GM20431 (cell line): ENCODE results near the gene ETHE1.
"Not testable (repeated sequence)": the region's sequence is repeated elsewhere in the genome, so short reads cannot be mapped to it uniquely, and the experiment has no call there.

ENCODE experiments used
- in situ Hi-C: fragments of 300-500 bp; cut with MseI, MboI; formaldehyde crosslinking; loops from one replicate; pipeline ENCODE4 v1.15.0; 2020; ENCODE audit warnings: low sequenced_read_pairs; ENCODE audit not compliant: unreplicated experiment

Gene ETHE1

DNA sequence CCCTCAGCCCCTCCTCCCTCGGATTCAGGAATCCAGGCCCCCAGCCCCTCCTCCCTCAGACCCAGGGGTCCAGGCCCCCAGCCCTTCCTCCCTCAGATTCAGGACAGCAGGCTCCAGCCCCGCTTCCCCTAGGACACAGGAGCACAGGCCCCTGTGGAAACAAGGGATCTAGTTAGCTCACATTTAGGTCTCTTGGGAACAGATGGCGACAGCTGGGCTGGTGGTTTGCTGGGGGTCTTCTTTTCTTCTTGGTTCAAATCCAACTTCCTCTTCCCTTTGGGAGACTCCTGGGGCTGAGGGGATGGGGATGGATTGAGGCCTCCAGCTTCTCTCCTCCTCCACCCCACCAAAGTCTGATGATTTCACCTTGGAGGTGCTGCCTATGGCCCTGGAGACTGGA is 25.6 kb upstream of the ETHE1 start:
- in situ Hi-C loops: no loop called here

DNA sequence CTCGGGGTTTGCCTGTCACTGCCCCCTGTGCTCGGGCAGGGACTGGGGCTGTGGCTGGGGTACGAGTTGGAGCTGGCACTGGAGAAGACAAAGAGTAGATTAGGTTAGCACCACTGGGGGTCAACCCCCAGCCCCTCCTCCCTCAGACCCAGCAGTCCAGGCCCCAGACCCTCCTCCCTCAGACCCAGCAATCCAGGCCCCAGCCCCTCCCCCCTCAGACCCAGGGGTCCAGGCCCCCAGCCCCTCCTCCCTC is 25.1 kb upstream of the ETHE1 start:
- in situ Hi-C loops: no loop called here

DNA sequence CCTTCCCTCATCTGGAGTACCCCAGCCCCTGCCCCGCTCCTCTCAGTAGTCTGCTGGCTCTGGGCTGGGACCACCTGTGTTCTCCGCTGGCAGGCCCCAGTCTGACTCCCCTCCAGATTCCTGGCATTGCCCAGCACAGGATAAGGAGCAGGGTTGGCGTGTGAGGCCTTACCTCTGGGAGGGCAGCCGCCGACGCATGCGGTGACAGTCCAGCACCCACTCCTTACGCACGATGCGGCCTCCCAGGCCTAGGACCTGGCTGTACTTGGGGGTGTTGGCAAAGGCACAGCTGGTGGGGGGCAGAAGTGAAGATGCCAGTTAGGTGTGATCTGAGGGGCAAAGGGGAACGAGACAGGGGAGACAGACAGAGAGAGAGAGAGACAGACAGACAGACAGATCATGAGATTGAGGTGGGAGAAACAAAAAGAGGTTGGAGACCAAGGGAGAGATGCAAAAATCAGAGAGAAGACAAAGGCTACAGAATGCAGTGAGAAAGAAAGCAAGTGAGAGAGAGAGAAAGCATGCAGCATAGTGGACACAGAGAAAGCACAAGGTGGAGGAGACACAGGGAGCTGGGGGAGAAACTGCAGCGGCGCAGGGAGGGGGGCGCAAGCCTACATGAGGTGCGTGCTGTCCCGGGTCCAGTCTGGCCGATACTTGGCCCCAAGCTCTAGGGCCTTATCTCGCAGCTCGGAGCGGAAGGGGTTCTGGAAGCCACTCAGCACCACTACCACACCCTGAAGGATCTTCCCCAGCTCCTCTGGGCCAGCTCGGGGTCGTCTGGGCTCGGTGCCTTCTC is 24.6 kb upstream of the ETHE1 start:
- in situ Hi-C loops: no loop called here

DNA sequence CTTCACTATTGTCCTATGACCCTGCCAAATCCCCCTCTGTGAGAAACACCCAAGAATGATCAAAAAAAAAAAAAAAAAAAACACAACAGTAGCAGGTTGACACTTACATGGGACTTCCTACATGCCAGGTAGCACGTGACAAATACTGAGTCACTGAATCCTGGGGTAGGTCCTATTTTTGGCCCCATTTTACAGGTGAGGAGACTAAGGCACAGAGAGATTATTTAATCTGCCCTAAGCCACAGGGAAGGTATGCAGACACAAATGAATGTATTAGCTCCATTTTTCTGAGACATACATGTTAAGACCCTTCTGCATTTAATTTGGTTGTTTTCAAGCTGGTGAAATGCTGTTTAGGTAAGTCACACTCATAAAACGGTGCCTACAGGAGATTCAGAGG is 21.7 kb upstream of the ETHE1 start:
- in situ Hi-C loops: no loop called here

DNA sequence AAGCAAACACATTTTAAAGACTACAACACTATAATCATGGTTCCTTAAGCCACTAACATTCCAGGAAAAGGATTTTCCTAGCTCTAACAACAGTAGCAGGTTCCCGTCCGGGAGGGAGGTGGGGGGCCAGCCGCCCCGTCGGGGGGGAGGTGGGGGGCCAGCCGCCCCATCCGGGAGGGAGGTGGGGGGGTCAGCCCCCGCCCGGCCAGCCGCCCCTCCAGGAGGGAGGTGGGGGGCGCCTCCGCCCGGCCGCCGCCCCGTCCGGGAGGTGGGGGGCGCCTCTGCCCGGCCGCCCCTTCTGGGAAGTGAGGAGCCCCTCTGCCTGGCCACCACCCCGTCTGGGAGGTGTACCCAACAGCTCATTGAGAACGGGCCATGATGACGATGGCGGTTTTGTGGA is 20.9 kb upstream of the ETHE1 start:
- in situ Hi-C loops: not testable (repeated sequence)

DNA sequence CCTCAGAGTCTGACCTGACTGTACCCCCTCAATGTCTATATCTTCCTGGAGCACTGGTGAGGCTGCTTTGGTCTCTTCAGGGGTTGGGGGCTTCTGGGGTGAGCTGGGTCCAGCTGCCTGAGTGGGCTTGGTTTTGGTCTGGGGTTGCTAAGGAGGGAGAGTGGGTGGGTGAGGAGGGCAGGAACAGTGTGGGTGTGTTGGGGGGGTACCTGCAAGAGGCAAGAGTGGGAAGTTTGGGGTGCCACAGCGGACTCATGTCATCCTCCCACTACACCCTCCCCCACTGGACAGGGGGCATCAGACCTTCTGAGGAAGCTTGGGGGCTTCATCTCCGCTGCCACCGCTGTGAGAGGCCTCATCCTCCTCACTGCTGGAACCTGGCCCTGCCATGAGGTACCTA is 19.6 kb upstream of the ETHE1 start:
- in situ Hi-C loops: no loop called here

DNA sequence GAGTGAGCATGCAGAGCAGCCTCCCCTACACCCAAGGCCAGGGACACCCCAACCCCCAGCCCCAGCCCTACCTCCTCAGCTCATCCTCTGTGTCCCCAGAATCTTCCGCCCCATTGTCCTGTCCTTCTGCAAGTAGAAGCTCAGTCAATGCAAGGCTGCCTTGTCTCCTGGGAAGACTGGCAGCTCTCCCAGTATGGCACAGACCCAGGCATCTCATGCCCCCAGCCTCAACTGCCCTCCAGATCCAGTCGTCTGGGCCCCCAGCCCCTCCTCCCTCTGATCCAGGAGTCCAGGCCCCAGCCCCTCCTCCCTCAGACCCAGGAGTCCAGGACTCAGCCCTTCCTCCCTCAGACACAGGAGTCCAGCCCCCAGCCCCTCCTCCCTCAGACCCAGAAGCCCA is 19.0 kb upstream of the ETHE1 start:
- in situ Hi-C loops: no loop called here

DNA sequence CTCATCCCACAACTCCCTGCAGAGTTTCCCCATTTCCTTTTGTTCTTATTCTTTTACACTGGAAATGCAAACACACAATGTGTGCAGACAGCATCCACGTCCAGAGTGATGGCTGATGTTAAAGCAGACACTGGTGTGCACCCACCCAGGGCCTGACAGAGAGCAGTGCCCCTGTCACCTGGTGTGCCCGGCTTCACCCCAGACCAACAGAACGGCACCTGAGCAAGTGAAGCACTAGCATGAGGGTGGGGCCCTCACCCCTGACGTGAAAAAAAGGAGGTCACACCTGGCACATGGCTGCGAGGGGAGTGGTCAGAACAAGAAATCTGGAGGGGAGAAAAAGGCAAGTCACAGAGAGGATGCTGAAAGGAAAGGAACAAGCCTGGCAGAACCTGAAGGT is 18.3 kb upstream of the ETHE1 start:
- in situ Hi-C loops: no loop called here

DNA sequence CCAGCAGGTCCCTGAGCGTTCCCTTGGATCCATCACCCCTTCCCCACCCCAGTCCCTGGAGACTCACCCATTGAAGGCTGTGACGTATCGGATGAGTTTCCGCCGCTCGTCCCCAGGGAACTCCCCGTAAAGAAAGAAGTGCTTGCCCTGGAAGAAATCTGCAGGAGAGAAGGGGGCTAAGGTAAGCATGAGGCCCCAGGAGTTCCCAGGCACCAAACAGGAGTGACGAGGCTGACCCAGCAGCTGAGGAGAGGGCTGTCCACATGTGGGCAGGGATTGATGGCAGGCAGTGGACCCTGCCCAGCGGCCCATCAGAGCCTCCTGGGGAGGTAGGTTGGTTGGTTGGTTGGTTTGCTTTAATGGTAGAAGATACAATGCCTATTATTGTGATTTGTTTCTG is 17.1 kb upstream of the ETHE1 start:
- in situ Hi-C loops: no loop called here

DNA sequence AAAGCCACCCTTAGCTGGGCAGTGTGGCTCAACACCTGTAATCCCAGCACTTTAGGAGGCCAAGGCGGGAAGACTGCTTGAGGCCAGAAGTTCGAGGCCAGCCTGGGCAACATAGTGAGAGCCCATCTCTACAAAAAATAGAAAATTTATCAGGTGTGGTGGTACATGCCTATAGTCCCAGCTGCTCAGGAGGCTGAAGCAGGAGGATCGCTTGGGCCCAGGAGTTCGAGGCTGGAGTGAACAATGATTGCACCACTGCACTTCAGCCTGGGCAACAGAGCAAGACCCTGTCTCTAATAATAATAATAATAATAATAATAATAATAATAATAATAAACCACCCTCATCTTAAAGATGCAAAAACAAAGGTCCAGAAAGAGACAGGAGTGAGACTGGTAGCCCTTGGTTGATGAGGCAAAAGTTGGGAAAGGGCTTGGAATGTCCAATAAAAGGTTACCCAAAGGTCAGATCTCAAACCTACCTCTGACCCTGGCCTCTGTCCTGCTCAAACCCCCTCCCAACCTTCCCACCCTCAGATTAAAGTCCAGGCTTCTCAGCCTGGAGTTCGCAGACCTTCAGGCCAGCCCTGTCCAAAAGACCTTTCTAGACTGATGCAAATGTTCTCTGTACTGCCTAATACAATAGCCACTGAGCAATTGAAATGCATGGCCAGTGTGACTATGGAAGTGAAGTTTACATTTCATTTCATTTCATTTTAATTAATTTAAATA is 15.1 kb upstream of the ETHE1 start:
- in situ Hi-C loops: no loop called here

DNA sequence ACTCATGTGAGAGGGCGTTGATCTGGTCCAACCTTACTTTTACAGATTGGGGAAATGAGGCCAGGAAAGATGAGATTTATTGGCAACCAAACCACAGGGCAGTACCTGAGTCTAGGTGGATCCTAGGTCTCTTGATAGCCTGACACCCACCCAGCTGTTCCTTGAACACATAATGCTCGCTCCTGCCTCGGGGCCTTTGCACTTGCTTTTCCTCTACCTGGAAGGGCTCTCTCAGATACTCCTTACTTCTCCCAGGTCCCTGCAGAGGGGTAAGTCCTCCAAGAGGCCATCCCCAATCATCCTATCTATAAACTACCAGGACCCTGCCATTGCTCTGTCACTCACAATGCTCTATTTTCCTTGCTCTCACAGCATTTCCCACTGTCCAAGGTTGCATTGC is 13.4 kb upstream of the ETHE1 start:
- in situ Hi-C loops: no loop called here

DNA sequence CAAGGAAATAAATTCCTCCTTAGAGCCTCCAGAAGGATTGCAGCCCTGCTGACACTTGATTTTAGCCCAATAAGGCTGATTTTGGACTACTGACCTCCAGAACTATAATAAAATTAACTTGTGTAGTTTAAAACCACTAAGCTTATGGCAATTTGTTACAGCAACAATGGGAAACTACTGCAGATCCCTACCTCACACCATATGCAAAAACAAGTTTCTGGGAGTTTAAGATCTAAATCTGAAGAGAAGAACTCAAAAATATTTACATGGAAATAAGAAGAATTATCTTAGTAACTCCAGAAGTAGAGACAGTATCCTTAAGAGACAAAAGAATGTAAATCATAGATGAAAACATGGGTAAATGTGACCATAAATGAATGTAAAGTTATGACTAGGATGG is 11.9 kb upstream of the ETHE1 start:
- in situ Hi-C loops: no loop called here

DNA sequence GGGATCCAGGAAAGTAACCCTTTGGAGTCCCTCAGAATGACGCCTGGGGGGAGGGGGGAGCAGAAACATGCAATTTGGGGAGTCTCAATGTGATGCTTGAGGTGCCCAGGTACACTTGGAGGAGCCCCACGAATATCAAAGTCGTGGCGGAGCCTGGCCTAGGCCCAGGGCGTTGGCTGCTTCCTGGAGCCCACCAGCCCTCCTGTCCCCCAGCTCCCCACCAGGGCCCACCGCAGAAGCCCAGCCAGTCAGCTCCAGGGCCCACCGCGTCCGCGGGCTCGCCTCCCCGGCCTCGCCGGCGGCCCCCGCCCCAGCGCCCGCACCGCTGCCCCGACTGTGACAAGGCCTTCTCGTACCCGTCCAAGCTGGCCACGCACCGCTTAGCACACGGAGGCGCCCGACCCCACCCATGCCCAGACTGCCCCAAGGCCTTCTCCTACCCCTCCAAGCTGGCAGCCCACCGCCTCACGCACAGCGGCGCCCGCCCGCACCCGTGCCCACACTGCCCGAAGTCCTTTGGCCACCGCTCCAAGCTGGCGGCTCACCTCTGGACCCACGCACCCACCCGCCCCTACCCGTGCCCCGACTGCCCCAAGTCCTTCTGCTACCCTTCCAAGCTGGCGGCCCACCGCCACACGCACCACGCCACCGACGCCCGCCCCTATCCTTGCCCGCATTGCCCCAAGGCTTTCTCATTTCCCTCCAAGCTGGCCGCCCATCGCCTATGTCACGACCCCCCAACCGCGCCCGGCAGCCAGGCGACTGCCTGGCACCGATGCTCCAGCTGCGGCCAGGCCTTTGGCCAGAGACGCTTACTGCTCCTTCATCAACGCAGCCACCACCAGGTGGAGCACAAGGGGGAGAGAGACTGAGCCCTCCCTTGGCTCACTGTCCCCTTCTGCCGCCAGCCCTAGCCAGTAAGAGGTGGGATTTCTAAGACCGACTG is 8.1 kb upstream of the ETHE1 start:
- in situ Hi-C loops: no loop called here

DNA sequence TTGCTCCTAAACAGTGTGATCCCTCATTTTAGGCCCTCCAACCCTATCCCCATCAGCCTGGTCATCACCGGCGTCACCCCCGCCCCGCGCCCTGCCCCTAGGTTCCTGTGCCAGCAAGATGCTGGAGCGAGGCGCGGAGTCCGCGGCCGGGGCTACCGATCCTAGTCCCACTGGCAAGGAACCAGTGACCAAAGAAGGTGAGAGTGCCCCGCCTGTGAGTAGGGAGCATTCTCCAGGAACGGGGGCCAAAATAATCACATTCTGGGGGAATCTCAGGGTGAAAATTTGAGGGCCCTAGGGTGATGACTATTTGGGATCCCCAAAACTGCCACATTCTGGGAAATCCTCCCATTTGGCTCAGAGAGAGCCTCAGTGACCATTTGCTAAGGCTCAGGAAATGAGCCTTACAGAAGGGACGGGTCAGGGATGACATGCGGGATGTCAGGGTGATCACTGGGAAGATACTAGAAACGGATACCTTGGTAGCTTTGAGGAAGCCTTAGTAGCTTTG is 7.4 kb upstream of the ETHE1 start:
- in situ Hi-C loops: no loop called here

DNA sequence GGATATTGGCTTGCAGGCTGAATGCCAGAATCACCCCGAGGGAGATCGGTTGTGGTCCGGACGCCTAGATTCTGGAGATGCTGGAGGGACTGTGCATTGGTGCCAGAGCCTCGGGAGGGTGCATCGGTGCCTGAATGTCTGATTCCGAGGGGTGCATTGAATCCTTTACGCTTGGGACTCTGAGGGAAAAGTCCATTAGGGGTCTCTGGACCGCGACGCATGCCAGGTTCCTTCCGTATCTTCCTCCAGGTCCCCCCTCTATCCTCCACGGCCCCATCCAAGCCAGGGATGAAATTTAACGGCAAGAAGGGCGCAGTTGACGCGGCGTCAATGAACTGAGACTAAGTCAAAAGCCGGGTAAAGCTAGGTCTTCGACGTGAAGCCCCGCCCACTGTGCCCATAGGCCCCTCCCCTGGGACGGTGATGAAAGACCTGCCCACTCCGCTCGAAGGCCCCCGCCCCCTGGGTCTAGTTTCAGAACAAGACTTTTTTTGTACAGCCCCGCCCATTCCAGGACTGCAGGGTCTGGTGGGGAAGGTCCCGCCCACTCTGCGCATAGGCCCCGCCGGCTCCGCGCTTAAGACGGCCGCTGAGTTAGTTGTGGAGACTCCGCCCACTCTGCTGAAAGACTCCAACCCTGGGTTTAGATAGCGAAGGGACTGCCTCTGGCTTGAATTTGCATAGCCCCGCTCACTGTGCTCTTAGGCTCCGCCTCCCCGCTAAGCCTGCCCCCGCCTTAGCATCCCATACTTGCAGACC is 6.7 kb upstream of the ETHE1 start:
- in situ Hi-C loops: no loop called here

DNA sequence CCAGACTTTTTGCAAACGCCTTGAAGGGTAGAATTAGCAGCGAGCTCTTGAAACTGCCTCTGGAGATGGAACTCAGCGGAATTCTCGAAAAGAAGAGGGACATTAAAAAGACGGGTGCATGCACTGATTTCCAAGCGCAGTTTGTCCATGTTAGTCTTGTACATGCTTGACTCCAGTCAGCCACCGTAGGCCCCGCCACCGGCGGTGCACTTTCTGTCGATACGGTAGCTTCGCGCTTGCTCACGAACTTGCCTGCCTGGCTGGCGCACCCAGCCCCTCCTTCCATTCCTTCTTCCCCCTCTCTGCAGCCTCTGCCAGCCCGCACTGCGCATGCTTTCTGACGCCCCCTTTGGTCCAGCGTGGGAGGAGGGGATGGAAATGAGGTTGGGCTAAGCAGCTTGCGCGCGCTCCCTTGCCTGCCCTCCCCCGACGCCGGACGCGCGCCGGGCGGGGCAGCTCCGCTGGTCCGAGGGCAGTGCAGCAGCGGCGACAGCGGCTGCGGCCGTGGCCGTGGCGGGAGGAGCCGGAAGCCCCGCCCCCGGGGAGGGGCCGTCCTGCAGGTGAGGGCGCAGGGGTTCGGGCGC is 6.1 kb upstream of the ETHE1 start, which contains the start of gene ZNF575:
Gene ZNF575, plus strand, starts transcription at position 227 of the 584 bp plus-strand sequence. CDS start 1,235 bp downstream, outside the sequence.
- in situ Hi-C loops: no loop called here

DNA sequence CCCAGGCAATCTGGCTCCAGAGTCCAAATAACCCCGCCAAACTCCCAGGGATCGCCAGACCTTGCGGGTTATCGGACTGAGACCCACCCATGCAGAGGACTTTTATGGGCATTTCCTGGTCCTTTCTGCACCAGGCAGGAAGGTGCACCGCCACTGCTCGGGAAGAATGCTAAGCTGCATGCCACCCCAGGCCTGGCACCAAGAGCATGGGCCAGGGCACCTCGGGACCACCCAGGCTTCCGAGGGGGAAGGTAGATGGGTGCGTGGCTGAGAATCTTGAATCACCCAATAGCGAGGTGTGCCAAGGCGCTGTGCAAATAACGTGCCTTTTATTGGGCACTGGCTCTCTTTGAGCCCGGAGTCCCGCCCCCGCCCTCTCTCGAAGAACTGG is 5.6 kb upstream of the ETHE1 start:
- in situ Hi-C loops: no loop called here

DNA sequence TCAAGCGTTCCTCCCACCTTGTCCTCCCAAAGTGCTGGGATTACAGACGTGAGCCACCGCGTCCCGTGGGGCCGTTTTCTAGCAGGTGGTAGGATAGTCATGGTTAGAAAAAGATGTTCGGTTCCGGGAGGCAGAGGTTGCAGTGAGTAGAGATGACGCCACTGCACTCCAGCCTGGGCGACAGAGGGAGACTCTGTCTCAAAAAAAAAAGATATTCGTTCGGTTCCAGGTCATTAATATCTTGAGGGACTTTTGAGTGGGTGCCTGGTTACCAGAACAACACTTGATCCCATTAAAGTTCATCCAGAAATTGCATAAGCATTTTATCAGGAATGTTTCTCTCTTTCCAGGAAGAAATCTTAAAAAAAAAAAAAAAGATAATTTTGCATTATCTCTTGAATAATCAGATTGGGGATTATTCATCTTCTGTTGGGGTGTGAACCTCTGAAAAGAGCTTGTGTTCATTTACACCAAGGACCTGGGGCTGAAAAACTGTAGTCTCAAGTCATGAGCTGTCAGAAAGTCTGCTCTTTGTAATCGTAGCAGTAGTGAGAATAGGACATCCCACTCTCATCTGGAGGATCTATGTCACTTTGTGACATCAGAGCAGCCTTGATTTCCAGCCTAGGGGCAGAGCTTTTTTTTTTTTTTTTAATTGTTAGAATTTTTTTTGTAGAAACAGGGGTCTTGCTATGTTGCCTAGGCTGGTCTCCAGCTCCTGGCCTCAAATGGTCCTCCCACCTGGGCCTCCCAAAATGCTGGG is 1.0 kb upstream of the ETHE1 start:
- in situ Hi-C loops: no loop called here
